Activated CD4-positive, alpha-beta T cell treated with anti-CD3 and anti-CD28 coated beads, Interleukin-2, amount 10 ng/mL, durations not matched to agents 24 days and 14 days (primary cell): ENCODE data around the gene ARID5B. TPM values are rescaled to one million over a fixed set of nuclear protein-coding genes. Genes with fewer than 3 reads are reported as not detected.

Experiments
- DNase-seq: peaks from one replicate; pipeline ENCODE4 v3.0.0; 2022
- H3K27ac Mint-ChIP-seq: one replicate; pipeline ENCODE4 v1.8.0; 2022; ENCODE audit warnings: mild to moderate bottlenecking, mixed read lengths
- H3K27me3 Mint-ChIP-seq: one replicate; pipeline ENCODE4 v1.8.0; 2022; ENCODE audit warnings: mixed read lengths
- H3K36me3 Mint-ChIP-seq: one replicate; pipeline ENCODE4 v1.8.0; 2022; ENCODE audit warnings: low read depth, mild to moderate bottlenecking, mixed read lengths
- H3K4me1 Mint-ChIP-seq: one replicate; pipeline ENCODE4 v1.8.0; 2021; ENCODE audit warnings: mixed read lengths
- H3K4me3 Mint-ChIP-seq: one replicate; pipeline ENCODE4 v1.8.0; 2022; ENCODE audit warnings: mild to moderate bottlenecking, moderate library complexity, mixed read lengths
- H3K9me3 Mint-ChIP-seq: one replicate; pipeline ENCODE4 v1.8.0; 2021; ENCODE audit warnings: mixed read lengths
- intact Hi-C: fragments of 100-400 bp; cut with micrococcal nuclease; formaldehyde crosslinking; loops from one replicate; pipeline ENCODE4 v1.15.1; 2023
- total RNA-seq: library from RNA; stranded (reverse); gene quantifications from 2 replicates; pipeline ENCODE4 v1.2.3, GENCODE V29; 2022

ARID5B gene
- total RNA-seq, 1 donor from 2014 or later = 58.2 TPM

GRCh38 chr10:62109587-62110293, 208.2 kb downstream of the ARID5B start:
- Mint-ChIP-seq H3K4me3 (peak overlapping the region; percentile 6), H3K36me3 (peaks cover 7% of the 10 kb centered on the region), H3K27ac (peak overlapping the region; percentile 3), H3K9me3 (no peaks in the 10 kb centered on the region), H3K4me1 (peaks cover 35% of the 10 kb centered on the region), H3K27me3 (no peaks in the 10 kb centered on the region)
- DNase-seq = no peak
- intact Hi-C loops = loop anchor here (1.0 to 5.0 kb wide), 2 partner anchors 7 to 133 kb away; no protein-coding TSS in a partner anchor

DNA sequence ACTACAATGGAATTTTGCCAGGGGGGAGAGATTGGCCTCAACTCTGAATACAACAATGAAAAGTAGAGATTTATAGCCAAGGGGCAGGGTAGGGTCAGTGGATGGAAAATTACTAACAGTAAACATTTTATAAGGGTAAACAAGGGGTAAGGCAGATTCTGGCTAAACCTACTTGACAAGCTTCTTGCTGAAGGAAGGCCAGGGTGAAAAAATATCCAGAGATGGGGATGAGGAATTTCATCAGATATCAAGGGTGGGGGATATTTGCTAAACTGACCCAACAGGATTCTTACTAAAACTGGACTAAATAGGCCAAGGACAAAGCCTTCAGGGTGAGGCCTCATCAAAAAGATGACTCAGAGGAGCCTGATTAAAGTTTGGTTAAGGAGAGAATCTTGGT, 210.8 kb downstream of the ARID5B start:
- Mint-ChIP-seq H3K36me3 (peaks cover 5% of the 10 kb centered on the region), H3K4me1 (peaks cover 22% of the 10 kb centered on the region), H3K27me3 (no peaks in the 10 kb centered on the region), H3K27ac (no peak overlapping the region), H3K9me3 (no peaks in the 10 kb centered on the region), H3K4me3 (no peak overlapping the region)
- DNase-seq = no peak
- intact Hi-C loops = loop anchor here (5.0 kb wide), 1 partner anchor 130 kb away; no protein-coding TSS in a partner anchor

DNA sequence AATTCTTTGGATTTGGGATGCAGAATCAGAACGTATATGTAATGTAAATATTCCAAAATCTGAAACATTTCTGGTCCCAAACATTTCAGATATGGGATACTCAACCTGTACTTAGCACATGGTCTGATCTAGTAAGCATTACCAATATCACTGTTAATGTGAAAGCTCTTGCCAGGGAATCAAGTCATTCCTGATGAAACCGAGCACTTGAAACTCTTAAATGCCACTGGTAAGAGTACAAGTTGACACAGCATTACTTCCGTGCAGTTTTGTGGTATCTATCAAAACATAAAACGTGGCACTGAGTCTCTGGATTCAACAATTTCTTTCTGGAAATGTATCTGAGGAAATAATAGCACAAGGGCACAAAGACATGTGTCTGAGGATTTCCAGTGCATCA, 211.5 kb downstream of the ARID5B start:
- no peaks in the 10 kb centered on the region for H3K27me3 Mint-ChIP-seq
- intact Hi-C loops = loop anchor here (5.0 kb wide), 1 partner anchor 129 kb away; no protein-coding TSS in a partner anchor
- H3K36me3 Mint-ChIP-seq = peaks cover 7% of the 10 kb centered on the region
- H3K27ac Mint-ChIP-seq = no peak overlapping the region
- peaks cover 20% of the 10 kb centered on the region for H3K4me1 Mint-ChIP-seq
- no peak for DNase-seq
- no peak overlapping the region for H3K4me3 Mint-ChIP-seq
- no peaks in the 10 kb centered on the region for H3K9me3 Mint-ChIP-seq

GRCh38 chr10:62113680-62114079, 212.2 kb downstream of the ARID5B start:
- intact Hi-C loops = loop anchor here (5.0 kb wide), 1 partner anchor 129 kb away; no protein-coding TSS in a partner anchor
- Mint-ChIP-seq H3K27me3 (no peaks in the 10 kb centered on the region), H3K36me3 (peaks cover 5% of the 10 kb centered on the region), H3K4me1 (peaks cover 16% of the 10 kb centered on the region), H3K27ac (no peak overlapping the region), H3K9me3 (no peaks in the 10 kb centered on the region), H3K4me3 (no peak overlapping the region)
- DNase-seq = no peak

GRCh38 chr10:62115321-62115720, 213.8 kb downstream of the ARID5B start:
- Mint-ChIP-seq H3K36me3 (peaks cover 9% of the 10 kb centered on the region), H3K4me3 (no peak overlapping the region), H3K9me3 (peaks cover 5% of the 10 kb centered on the region), H3K4me1 (peaks cover 8% of the 10 kb centered on the region), H3K27me3 (no peaks in the 10 kb centered on the region), H3K27ac (no peak overlapping the region)
- no peak for DNase-seq
- intact Hi-C loops = no loop called here

- DNase-seq = no peak
- Mint-ChIP-seq H3K36me3 (peaks cover 9% of the 10 kb centered on the region), H3K27ac (no peak overlapping the region), H3K4me1 (peaks cover 8% of the 10 kb centered on the region), H3K27me3 (no peaks in the 10 kb centered on the region), H3K4me3 (no peak overlapping the region), H3K9me3 (peaks cover 5% of the 10 kb centered on the region)
- intact Hi-C loops = no loop called here
These were observed 214.3 kb downstream of the ARID5B start for GRCh38 chr10:62115842-62116241.

DNA sequence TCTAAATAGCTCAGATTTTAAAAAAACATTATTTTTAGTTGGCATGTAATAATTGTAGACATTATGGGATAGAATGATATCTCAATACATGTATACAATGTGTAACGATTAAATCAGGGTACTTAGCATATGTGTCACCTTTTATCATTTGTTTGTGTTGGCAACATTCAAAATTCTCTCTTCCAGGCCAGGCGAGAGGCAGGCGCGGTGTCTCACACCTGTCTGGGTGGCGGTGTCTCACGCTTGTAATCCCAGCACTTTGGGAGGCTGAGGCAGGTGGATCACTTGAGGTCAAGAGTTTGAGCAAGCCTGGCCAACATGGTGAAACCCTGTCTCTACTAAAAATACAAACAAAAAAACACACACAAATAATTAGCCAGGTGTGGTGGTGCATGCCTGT, 215.4 kb downstream of the ARID5B start:
- Mint-ChIP-seq H3K4me3 (no peak overlapping the region), H3K4me1 (peaks cover 16% of the 10 kb centered on the region), H3K27me3 (no peaks in the 10 kb centered on the region), H3K36me3 (peaks cover 9% of the 10 kb centered on the region), H3K9me3 (peaks cover 5% of the 10 kb centered on the region), H3K27ac (no peak overlapping the region)
- DNase-seq = no peak
- intact Hi-C loops = no loop called here

- Mint-ChIP-seq H3K4me1 (peaks cover 15% of the 10 kb centered on the region), H3K9me3 (peaks cover 16% of the 10 kb centered on the region), H3K27ac (peak overlapping the region; percentile 6), H3K27me3 (no peaks in the 10 kb centered on the region), H3K4me3 (no peak overlapping the region), H3K36me3 (peaks cover 25% of the 10 kb centered on the region)
- no peak for DNase-seq
- intact Hi-C loops = loop anchor here (2.0 kb wide), 1 partner anchor 62 kb away; no protein-coding TSS in a partner anchor
These were observed 219.7 kb downstream of the ARID5B start for GRCh38 chr10:62121187-62121530.

GRCh38 chr10:62127975-62128374, 226.5 kb downstream of the ARID5B start:
- Mint-ChIP-seq H3K4me1 (peaks cover 6% of the 10 kb centered on the region), H3K36me3 (peaks cover 26% of the 10 kb centered on the region), H3K4me3 (no peak overlapping the region), H3K9me3 (peaks cover 20% of the 10 kb centered on the region), H3K27ac (no peak overlapping the region), H3K27me3 (no peaks in the 10 kb centered on the region)
- intact Hi-C loops = no loop called here
- DNase-seq = no peak

DNA sequence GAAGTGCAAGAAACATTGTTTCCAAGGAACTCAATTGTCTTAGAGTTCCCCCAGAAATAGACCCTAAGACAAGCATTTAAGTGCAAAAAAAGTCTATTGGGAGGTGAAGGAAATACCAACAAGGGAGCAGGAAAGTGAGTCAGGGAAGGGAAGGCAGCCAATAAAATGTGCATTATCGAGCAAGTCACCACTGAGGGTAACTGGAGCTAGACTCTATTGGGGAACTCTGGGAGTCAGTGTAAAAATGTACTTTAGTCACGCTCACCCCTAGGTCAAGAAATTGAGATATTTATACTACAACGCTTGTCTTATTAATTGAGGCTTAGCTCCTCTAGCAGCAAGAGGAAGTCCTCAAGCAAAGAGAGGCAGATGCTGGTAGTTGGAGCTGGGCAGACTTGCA, 229.4 kb downstream of the ARID5B start:
- intact Hi-C loops = no loop called here
- Mint-ChIP-seq H3K9me3 (peaks cover 25% of the 10 kb centered on the region), H3K36me3 (peaks cover 20% of the 10 kb centered on the region), H3K27ac (no peak overlapping the region), H3K4me3 (no peak overlapping the region), H3K27me3 (no peaks in the 10 kb centered on the region), H3K4me1 (peaks cover 5% of the 10 kb centered on the region)
- DNase-seq = no peak

GRCh38 chr10:62131724-62132123, 230.2 kb downstream of the ARID5B start:
- Mint-ChIP-seq H3K36me3 (peaks cover 19% of the 10 kb centered on the region), H3K27ac (no peak overlapping the region), H3K9me3 (peaks cover 23% of the 10 kb centered on the region), H3K4me1 (peaks cover 4% of the 10 kb centered on the region), H3K4me3 (no peak overlapping the region), H3K27me3 (no peaks in the 10 kb centered on the region)
- no peak for DNase-seq
- intact Hi-C loops = no loop called here

DNA sequence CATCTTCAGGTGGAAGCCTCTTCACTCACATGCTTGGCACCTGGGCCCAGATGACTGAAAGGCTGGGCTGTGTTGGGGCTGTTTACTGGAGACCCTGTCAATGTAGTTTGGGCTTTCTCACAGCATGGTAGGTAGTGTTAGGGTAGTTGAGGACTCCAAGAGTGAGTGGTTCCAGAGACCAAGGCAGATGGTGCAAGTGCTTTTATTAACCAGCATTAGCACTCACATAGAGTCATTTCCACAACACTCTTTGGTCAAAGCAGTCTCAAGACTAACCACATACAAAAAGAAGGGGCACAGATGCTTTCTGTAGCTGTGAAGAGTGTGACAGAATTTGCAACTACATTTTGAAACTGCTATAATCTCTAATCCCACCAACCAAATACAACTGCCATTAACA, 232.1 kb downstream of the ARID5B start:
- Mint-ChIP-seq H3K27me3 (no peaks in the 10 kb centered on the region), H3K4me1 (peaks cover 1% of the 10 kb centered on the region), H3K4me3 (no peak overlapping the region), H3K36me3 (peaks cover 22% of the 10 kb centered on the region), H3K9me3 (peaks cover 29% of the 10 kb centered on the region), H3K27ac (no peak overlapping the region)
- DNase-seq = no peak
- intact Hi-C loops = no loop called here

GRCh38 chr10:62136931-62137330, 235.4 kb downstream of the ARID5B start:
- H3K4me1 Mint-ChIP-seq = peaks cover 3% of the 10 kb centered on the region
- peaks cover 14% of the 10 kb centered on the region for H3K36me3 Mint-ChIP-seq
- no peak for DNase-seq
- H3K9me3 Mint-ChIP-seq = peaks cover 27% of the 10 kb centered on the region
- intact Hi-C loops = no loop called here
- no peak overlapping the region for H3K4me3 Mint-ChIP-seq
- H3K27me3 Mint-ChIP-seq = no peaks in the 10 kb centered on the region
- H3K27ac Mint-ChIP-seq = no peak overlapping the region
